K562 (cell line): ENCODE measurements around the gene PRTFDC1. TPM values are rescaled to one million over a fixed set of nuclear protein-coding genes. Genes with fewer than 3 reads are reported as not detected.

Experiments used
- RBM14 ChIP-seq: fragments of 200-400 bp; formaldehyde crosslinking; IDR thresholded peaks from 2 replicates; pipeline ENCODE4 v1.6.1; 2018; ENCODE audit warnings: low read depth, mild to moderate bottlenecking, low read length, moderate library complexity, borderline replicate concordance; ENCODE audit not compliant: insufficient read depth
- ZNF766 ChIP-seq: fragments of 200-800 bp; sonication (Bioruptor generic); conservative IDR thresholded peaks from 2 replicates; pipeline ENCODE4 v1.6.1; 2016; ENCODE audit warnings: missing genetic modification characterization, missing compliant biosample characterization
- polyA plus RNA-seq, 8 experiments: library from polyadenylated mRNA; depleted of rRNA in 4 of 8; stranded (reverse) in 5 of 8; unstranded in 3 of 8; fragments of >200 nt; fragmentation: Nextera tagmentation in 2 of 8; fragmentation: Illumina TruSeq in 1 of 8; extraction: Ambion mirVana in 2 of 8; extraction: Trizol in 1 of 8; gene quantifications; 2 replicates each; pipeline versions ENCODE4 v1.2.1 to v1.2.3, GENCODE V29; 2011 to 2014; ENCODE audit warnings: inconsistent platforms in 1 of 8, missing spikeins in 1 of 8
- total RNA-seq, 7 experiments: library from RNA; depleted of rRNA in 6 of 7; stranded (reverse); fragments of >200 nt in 6 of 7; fragmentation: Illumina TruSeq in 2 of 7; extraction: Trizol in 2 of 7; gene quantifications; 2 replicates each; pipeline versions ENCODE4 v1.2.1 to v1.2.3, GENCODE V29; 2011 to 2021; ENCODE audit warnings: low replicate concordance in 1 of 7
- TF ChIP-seq, protein P1 (sequence below): sonication (generic); formaldehyde crosslinking; IDR thresholded peaks from 2 replicates; pipeline ENCODE4 v1.8.0; 2022; ENCODE audit warnings: missing genetic modification reagents, mild to moderate bottlenecking, borderline replicate concordance
- TF ChIP-seq, protein P2 (sequence below): fragments of 450-650 bp; IDR thresholded peaks from 2 replicates; pipeline ENCODE4 v1.6.1; 2014; ENCODE audit warnings: low read depth, mild to moderate bottlenecking, moderate library complexity, borderline replicate concordance
- TF ChIP-seq, protein P3 (sequence below): fragments of 250-450 bp; sonication (Bioruptor Pico); IDR thresholded peaks from 2 replicates; pipeline ENCODE4 v1.4.0; 2020; ENCODE audit warnings: mild to moderate bottlenecking, moderate library complexity

PRTFDC1 gene
- total and polyA plus RNA-seq, 9 of the 15 experiments (the other 6 are each of a cell fraction or from before 2014, with no cell fraction given), result 7.0 to 27.6 (median 10.0) TPM

DNA sequence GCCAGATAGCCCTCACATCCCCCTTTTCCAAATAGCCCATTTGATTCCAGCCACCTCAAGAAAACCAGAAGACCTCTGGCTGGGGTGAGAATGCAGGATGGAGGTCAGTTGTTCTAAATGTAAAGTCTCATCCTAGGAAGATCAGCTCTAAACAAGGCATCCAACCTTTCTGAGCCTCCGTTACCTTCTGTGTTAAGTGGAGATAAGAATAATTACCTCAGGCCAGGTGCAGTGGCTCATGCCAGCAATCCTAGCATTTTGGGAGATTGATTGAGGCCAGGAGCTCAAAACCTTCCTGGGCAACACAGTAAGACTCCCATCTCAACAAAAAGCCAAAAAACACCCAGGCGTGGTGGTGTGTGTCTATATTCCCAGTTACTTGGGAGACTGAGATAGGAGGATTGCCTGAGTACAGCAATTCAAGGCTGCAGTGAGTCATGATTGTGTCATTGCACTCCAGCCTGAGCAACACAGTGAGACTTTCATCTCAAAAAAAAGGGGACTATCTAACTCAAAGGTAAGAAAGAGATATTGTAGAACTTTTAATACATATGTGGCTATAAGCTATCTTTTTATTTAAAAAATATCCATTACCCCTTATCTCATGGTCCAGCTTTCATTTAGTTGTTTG is 43.5 kb downstream of the PRTFDC1 start (continued):
- TF ChIP-seq, protein P1, sequence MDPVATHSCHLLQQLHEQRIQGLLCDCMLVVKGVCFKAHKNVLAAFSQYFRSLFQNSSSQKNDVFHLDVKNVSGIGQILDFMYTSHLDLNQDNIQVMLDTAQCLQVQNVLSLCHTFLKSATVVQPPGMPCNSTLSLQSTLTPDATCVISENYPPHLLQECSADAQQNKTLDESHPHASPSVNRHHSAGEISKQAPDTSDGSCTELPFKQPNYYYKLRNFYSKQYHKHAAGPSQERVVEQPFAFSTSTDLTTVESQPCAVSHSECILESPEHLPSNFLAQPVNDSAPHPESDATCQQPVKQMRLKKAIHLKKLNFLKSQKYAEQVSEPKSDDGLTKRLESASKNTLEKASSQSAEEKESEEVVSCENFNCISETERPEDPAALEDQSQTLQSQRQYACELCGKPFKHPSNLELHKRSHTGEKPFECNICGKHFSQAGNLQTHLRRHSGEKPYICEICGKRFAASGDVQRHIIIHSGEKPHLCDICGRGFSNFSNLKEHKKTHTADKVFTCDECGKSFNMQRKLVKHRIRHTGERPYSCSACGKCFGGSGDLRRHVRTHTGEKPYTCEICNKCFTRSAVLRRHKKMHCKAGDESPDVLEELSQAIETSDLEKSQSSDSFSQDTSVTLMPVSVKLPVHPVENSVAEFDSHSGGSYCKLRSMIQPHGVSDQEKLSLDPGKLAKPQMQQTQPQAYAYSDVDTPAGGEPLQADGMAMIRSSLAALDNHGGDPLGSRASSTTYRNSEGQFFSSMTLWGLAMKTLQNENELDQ, result no peak
- TF ChIP-seq ZNF766 (CRISPR knock-in tag), result no peak
- TF ChIP-seq, protein P2, sequence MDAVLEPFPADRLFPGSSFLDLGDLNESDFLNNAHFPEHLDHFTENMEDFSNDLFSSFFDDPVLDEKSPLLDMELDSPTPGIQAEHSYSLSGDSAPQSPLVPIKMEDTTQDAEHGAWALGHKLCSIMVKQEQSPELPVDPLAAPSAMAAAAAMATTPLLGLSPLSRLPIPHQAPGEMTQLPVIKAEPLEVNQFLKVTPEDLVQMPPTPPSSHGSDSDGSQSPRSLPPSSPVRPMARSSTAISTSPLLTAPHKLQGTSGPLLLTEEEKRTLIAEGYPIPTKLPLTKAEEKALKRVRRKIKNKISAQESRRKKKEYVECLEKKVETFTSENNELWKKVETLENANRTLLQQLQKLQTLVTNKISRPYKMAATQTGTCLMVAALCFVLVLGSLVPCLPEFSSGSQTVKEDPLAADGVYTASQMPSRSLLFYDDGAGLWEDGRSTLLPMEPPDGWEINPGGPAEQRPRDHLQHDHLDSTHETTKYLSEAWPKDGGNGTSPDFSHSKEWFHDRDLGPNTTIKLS, result no peak
- TF ChIP-seq, protein P3, sequence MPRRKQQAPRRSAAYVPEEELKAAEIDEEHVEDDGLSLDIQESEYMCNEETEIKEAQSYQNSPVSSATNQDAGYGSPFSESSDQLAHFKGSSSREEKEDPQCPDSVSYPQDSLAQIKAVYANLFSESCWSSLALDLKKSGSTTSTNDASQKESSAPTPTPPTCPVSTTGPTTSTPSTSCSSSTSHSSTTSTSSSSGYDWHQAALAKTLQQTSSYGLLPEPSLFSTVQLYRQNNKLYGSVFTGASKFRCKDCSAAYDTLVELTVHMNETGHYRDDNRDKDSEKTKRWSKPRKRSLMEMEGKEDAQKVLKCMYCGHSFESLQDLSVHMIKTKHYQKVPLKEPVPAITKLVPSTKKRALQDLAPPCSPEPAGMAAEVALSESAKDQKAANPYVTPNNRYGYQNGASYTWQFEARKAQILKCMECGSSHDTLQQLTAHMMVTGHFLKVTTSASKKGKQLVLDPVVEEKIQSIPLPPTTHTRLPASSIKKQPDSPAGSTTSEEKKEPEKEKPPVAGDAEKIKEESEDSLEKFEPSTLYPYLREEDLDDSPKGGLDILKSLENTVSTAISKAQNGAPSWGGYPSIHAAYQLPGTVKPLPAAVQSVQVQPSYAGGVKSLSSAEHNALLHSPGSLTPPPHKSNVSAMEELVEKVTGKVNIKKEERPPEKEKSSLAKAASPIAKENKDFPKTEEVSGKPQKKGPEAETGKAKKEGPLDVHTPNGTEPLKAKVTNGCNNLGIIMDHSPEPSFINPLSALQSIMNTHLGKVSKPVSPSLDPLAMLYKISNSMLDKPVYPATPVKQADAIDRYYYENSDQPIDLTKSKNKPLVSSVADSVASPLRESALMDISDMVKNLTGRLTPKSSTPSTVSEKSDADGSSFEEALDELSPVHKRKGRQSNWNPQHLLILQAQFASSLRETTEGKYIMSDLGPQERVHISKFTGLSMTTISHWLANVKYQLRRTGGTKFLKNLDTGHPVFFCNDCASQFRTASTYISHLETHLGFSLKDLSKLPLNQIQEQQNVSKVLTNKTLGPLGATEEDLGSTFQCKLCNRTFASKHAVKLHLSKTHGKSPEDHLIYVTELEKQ (CRISPR knock-in tag), result no peak
- no peak for TF ChIP-seq RBM14
